ENCODE measurements around the gene FAIM2. TPM values are rescaled to one million over a fixed set of nuclear protein-coding genes. Genes with fewer than 3 reads are reported as not detected.

The FAIM2 gene
- total and polyA plus RNA-seq, 9 donors: under 0.01 to 19.3 (median 2.4) TPM

DNA sequence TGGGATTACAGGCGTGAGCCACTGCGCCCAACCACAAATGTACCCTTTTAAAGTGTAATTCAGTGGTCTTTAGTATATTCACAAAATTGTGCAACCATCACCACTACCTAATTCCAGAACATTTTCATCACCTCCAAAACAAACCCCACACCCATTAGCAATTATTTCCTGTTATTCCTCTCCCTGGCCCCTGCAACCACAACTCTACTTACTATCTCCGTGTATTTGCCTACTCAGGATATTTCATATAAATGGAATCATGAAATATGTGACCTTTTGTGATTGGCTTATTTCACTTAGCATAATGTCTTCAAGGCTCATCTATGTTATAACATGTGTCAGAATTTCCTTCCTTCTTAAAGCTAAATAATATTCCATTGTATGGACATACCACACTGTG is 30.8 kb upstream of the FAIM2 start:
- no peak overlapping the region for H3K4me3 ChIP-seq
- H3K36me3 ChIP-seq: no peaks in the 10 kb centered on the region
- no peaks in the 10 kb centered on the region for H3K4me1 ChIP-seq (ENCODE audit: insufficient read depth)
- H3K9me3 ChIP-seq: no peaks in the 10 kb centered on the region
- intact Hi-C loops (cut with DNase I): no loop called here
- no peak for DNase-seq
- no peaks in the 10 kb centered on the region for H3K27me3 ChIP-seq
- TF ChIP-seq POLR2A (IDR thresholded peaks at IDR 0.05): no peak
- H3K27ac ChIP-seq: no peak overlapping the region
- WGBS, 3 donors: 74 to 83% (median 83%) methylated on average over 3 of the region's 3 CpGs

DNA sequence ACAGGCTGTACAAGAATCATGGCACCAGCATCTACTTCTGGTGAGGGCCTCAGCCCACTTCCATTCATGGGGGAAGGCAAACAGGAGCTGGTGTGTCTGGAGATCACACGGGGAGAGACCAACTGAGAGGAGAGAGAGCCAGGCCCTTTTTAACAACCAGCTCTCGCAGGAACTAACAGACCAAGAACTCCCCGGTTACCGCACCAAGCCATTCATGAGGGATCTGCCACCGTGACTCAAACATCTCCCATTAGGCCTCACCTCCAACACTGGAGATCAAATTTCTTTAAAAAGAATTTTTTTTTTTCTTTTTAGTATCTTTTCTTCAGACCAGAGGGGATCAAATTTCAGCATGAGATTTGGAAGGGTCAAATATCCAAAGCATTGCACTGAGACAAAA is 30.1 kb upstream of the FAIM2 start:
- TF ChIP-seq, protein P1, sequence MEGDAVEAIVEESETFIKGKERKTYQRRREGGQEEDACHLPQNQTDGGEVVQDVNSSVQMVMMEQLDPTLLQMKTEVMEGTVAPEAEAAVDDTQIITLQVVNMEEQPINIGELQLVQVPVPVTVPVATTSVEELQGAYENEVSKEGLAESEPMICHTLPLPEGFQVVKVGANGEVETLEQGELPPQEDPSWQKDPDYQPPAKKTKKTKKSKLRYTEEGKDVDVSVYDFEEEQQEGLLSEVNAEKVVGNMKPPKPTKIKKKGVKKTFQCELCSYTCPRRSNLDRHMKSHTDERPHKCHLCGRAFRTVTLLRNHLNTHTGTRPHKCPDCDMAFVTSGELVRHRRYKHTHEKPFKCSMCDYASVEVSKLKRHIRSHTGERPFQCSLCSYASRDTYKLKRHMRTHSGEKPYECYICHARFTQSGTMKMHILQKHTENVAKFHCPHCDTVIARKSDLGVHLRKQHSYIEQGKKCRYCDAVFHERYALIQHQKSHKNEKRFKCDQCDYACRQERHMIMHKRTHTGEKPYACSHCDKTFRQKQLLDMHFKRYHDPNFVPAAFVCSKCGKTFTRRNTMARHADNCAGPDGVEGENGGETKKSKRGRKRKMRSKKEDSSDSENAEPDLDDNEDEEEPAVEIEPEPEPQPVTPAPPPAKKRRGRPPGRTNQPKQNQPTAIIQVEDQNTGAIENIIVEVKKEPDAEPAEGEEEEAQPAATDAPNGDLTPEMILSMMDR (IDR thresholded peaks at IDR 0.05): no peak
- TF ChIP-seq POLR2A (IDR thresholded peaks at IDR 0.05) (no peak), EP300 (IDR thresholded peaks at IDR 0.05) (no peak)
- 52 to 70% (median 60%) methylated on average over 5 of the region's 5 CpGs for WGBS, 3 donors
- H3K9me3 ChIP-seq: no peaks in the 10 kb centered on the region
- no peaks in the 10 kb centered on the region for H3K4me1 ChIP-seq (ENCODE audit: insufficient read depth)
- H3K27ac ChIP-seq: no peak overlapping the region
- no peak for DNase-seq
- H3K27me3 ChIP-seq: no peaks in the 10 kb centered on the region
- no peak overlapping the region for H3K4me3 ChIP-seq
- intact Hi-C loops (cut with DNase I): no loop called here
- H3K36me3 ChIP-seq: no peaks in the 10 kb centered on the region

DNA sequence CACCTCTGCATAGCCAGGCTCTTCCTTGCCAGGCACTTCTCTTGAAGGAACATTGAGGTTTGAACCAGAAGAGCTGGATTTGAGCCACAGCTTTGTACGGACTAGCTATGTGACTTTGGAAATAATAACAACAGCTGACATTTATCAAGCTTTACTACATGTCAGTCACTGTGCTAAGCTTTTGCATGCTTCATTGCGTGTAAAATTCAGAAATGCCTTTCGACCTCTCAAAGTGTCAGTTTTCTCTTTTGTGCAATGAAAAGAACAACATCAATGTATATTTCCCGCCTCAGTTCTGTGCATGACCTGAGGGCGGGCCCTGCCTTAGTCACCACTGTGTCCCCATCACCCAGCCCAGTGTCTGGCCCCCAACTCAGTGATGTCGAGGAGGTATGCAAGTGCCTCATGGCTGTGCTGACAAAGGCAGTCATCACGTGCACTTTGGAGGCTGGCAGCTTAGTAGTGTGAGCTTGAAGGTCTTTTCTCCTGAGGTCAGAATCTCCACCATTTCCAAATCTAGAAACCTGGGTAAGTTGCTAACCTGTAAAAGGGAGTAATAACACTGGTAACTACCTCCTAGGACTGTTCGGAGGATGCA is 28.9 kb upstream of the FAIM2 start:
- intact Hi-C loops (cut with DNase I): no loop called here
- H3K9me3 ChIP-seq: no peaks in the 10 kb centered on the region
- 82 to 87% (median 83%) methylated on average over 8 of the region's 8 CpGs for WGBS, 3 donors
- H3K27ac ChIP-seq: no peak overlapping the region
- TF ChIP-seq EP300 (IDR thresholded peaks at IDR 0.05) (no peak), POLR2A (IDR thresholded peaks at IDR 0.05) (no peak)
- TF ChIP-seq, protein P1 (IDR thresholded peaks at IDR 0.05): no peak
- no peaks in the 10 kb centered on the region for H3K36me3 ChIP-seq
- no peaks in the 10 kb centered on the region for H3K4me1 ChIP-seq (ENCODE audit: insufficient read depth)
- peak in 1 of 5 donors; percentile 17 for DNase-seq
- no peak overlapping the region for H3K4me3 ChIP-seq
- no peaks in the 10 kb centered on the region for H3K27me3 ChIP-seq

DNA sequence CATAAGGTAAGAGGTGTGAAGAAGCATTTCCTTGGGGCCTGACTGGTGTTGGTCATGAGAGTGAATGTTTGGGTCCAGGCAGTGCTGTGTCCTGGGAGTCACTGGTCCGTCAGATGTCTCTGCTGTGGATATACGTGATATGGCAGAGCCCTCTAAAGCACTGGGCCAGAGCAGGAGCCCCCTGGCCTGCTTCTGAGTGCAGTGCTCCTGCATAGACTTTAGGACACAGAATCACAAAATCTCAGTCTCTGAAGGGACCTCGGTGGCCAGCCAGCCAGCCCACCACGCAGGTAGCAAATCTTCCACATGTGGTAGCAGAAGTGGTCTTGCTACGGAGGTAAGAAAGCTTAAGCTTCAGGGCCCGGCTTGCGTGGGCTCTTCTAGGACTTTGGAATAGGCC is 28.3 kb upstream of the FAIM2 start:
- DNase-seq: peak in 1 of 5 donors; percentile 3

More for the DNA sequence above, 28.3 kb upstream of the FAIM2 start:
- H3K4me3 ChIP-seq: no peak overlapping the region
- intact Hi-C loops (cut with DNase I): no loop called here
- no peak overlapping the region for H3K27ac ChIP-seq
- no peaks in the 10 kb centered on the region for H3K9me3 ChIP-seq
- no peaks in the 10 kb centered on the region for H3K4me1 ChIP-seq (ENCODE audit: insufficient read depth)
- WGBS, 3 donors: 71 to 80% (median 75%) methylated on average over 7 of the region's 7 CpGs
- no peaks in the 10 kb centered on the region for H3K27me3 ChIP-seq
- TF ChIP-seq, protein P1 (IDR thresholded peaks at IDR 0.05): no peak
- no peak for TF ChIP-seq POLR2A (IDR thresholded peaks at IDR 0.05)
- no peak for TF ChIP-seq EP300 (IDR thresholded peaks at IDR 0.05)
- H3K36me3 ChIP-seq: no peaks in the 10 kb centered on the region
